Naive thymus-derived CD4-positive, alpha-beta T cell (primary cell): ENCODE data around the gene ROPN1. TPM values are rescaled to one million over a fixed set of nuclear protein-coding genes. Genes with fewer than 3 reads are reported as not detected.
"Not testable (repeated sequence)": the region's sequence is repeated elsewhere in the genome, so short reads cannot be mapped to it uniquely, and the experiment has no call there.

Source experiments
- ATAC-seq: fragments of 150-1000 bp; cut with Tn5 transposase; 2 replicates; pipeline ENCODE4 v1.10.0; 2021; ENCODE audit warnings: mild to moderate bottlenecking, moderate library complexity
- CTCF ChIA-PET: fragments of 350-600 bp; sonication (Branson Sonifier 250); formaldehyde crosslinking; loops from one replicate; lab custom pipeline; 2021; ENCODE audit warnings: antibody characterized with exemption; lab: Charles Lee
- POLR2A ChIA-PET: fragments of 350-600 bp; sonication (Branson Sonifier 250); formaldehyde crosslinking; loops from one replicate; lab custom pipeline; 2021; ENCODE audit warnings: antibody characterized with exemption, inconsistent platforms; lab: Charles Lee
- DNase-seq, 9 donors: peaks; one replicate each; pipeline versions ENCODE4 v3.0.0 to v3.0.0-alpha.2; 2020 to 2022; ENCODE audit warnings: mixed read lengths in 1 of 9
- H3K27ac ChIP-seq: one replicate; pipeline ENCODE4 v1.7.0; 2013; ENCODE audit warnings: mild to moderate bottlenecking, low read depth, low read length, moderate library complexity
- H3K27me3 ChIP-seq, 2 donors: one replicate each; pipeline ENCODE4 v1.7.0; 2013; ENCODE audit warnings: low read length in 2 of 2, mild to moderate bottlenecking in 2 of 2, moderate library complexity in 2 of 2; ENCODE audit not compliant: control insufficient read depth in 2 of 2, insufficient read depth in 2 of 2
- H3K36me3 ChIP-seq, 3 experiments: 1 replicate in 2 of 3; 2 replicates in 1 of 3; pipeline ENCODE4 v1.7.0; 2013; ENCODE audit warnings: low read length in 3 of 3, mild to moderate bottlenecking in 3 of 3, moderate library complexity in 1 of 3; ENCODE audit not compliant: insufficient read depth in 3 of 3, control insufficient read depth in 2 of 3
- H3K4me1 ChIP-seq, 2 donors: one replicate each; pipeline ENCODE4 v1.7.0; 2013; ENCODE audit warnings: low read length in 2 of 2, mild to moderate bottlenecking in 2 of 2, moderate library complexity in 1 of 2; ENCODE audit not compliant: control insufficient read depth in 2 of 2, insufficient read depth in 2 of 2
- H3K4me3 ChIP-seq: 2 replicates; pipeline ENCODE4 v1.7.0; 2013; ENCODE audit warnings: mild to moderate bottlenecking, low read length
- H3K9me3 ChIP-seq, 3 experiments: 1 replicate in 2 of 3; 2 replicates in 1 of 3; pipeline ENCODE4 v1.7.0; 2013; ENCODE audit warnings: low read length in 3 of 3; ENCODE audit not compliant: control insufficient read depth in 2 of 3
- H3K27ac Mint-ChIP-seq, 9 donors: one replicate each; pipeline ENCODE4 v1.8.0; 2020 to 2022; ENCODE audit warnings: mixed read lengths in 9 of 9, mild to moderate bottlenecking in 8 of 9, moderate library complexity in 5 of 9, inconsistent platforms in 2 of 9
- H3K27me3 Mint-ChIP-seq, 5 donors: one replicate each; pipeline ENCODE4 v1.8.0; 2021 to 2022; ENCODE audit warnings: mixed read lengths in 5 of 5, mild to moderate bottlenecking in 1 of 5
- H3K36me3 Mint-ChIP-seq, 5 donors: one replicate each; pipeline ENCODE4 v1.8.0; 2020 to 2022; ENCODE audit warnings: mixed read lengths in 5 of 5, mild to moderate bottlenecking in 3 of 5, inconsistent platforms in 1 of 5
- H3K4me1 Mint-ChIP-seq, 7 donors: one replicate each; pipeline ENCODE4 v1.8.0; 2020 to 2022; ENCODE audit warnings: mixed read lengths in 7 of 7, mild to moderate bottlenecking in 3 of 7, inconsistent platforms in 1 of 7
- H3K4me3 Mint-ChIP-seq, 10 donors: one replicate each; pipeline ENCODE4 v1.8.0; 2020 to 2022; ENCODE audit warnings: mild to moderate bottlenecking in 10 of 10, mixed read lengths in 10 of 10, moderate library complexity in 6 of 10, inconsistent platforms in 2 of 10
- H3K9me3 Mint-ChIP-seq, 11 donors: one replicate each; pipeline ENCODE4 v1.8.0; 2020 to 2022; ENCODE audit warnings: mixed read lengths in 11 of 11, mild to moderate bottlenecking in 4 of 11, inconsistent platforms in 1 of 11, moderate library complexity in 1 of 11
- intact Hi-C, 2 donors: fragments of 100-400 bp; cut with micrococcal nuclease; formaldehyde crosslinking; loops; one replicate each; pipeline ENCODE4 v1.15.1; 2023
- polyA plus RNA-seq, 2 donors: library from polyadenylated mRNA; unstranded; fragments of 300-500 nt; fragmentation: Illumina TruSeq; gene quantifications; one replicate each; pipeline ENCODE4 v1.2.3, GENCODE V29; 2021
- total RNA-seq, 6 experiments: library from RNA in 5 of 6; stranded (reverse) in 5 of 6; gene quantifications; 1 replicate in 5 of 6; 2 replicates in 1 of 6; pipeline ENCODE4 v1.2.3 and lab custom pipeline; 2021 to 2026

The ROPN1 gene
- total and polyA plus RNA-seq, 7 experiments from 2014 or later, result not detected

GRCh38 chr3:124019291-124019690, 27.4 kb upstream of the ROPN1 start:
- no peaks in the 10 kb centered on the region for H3K4me1 Mint-ChIP-seq
- H3K4me1 ChIP-seq, result no peaks in the 10 kb centered on the region
- H3K27me3 ChIP-seq, result peaks cover 0 to 1% of the 10 kb centered on the region in 2 donors
- no peak overlapping the region for H3K27ac ChIP-seq
- no peaks in the 10 kb centered on the region for H3K36me3 ChIP-seq
- no peaks in the 10 kb centered on the region for H3K9me3 ChIP-seq
- H3K36me3 Mint-ChIP-seq, result peaks cover 0 to 7% (median 0%) of the 10 kb centered on the region in 5 donors
- H3K4me3 Mint-ChIP-seq, result no peak overlapping the region
- intact Hi-C loops, result no loop called here
- no peak overlapping the region for H3K4me3 ChIP-seq
- POLR2A ChIA-PET, result no interaction called here
- peaks cover 37 to 59% (median 43%) of the 10 kb centered on the region in 5 donors for H3K27me3 Mint-ChIP-seq
- H3K27ac Mint-ChIP-seq, result no peak overlapping the region
- DNase-seq (no peak), ATAC-seq (no peak)
- CTCF ChIA-PET, result interaction anchor here (0.6 kb wide), 1 partner anchor 541 kb away, joined by 3 read pairs; no protein-coding TSS in a partner anchor
- H3K9me3 Mint-ChIP-seq, result peaks cover 0 to 13% (median 4%) of the 10 kb centered on the region in 11 donors

- H3K9me3 ChIP-seq, H3K4me3 Mint-ChIP-seq, H3K27ac ChIP-seq, POLR2A ChIA-PET, ATAC-seq, H3K4me1 ChIP-seq, H3K36me3 Mint-ChIP-seq, H3K4me1 Mint-ChIP-seq, intact Hi-C loops, H3K36me3 ChIP-seq, H3K4me3 ChIP-seq, DNase-seq, H3K27me3 ChIP-seq, H3K27ac Mint-ChIP-seq: not testable (repeated sequence)
- CTCF ChIA-PET, result interaction anchor here (1.9 kb wide), 1 partner anchor 532 kb away, joined by 4 read pairs; no protein-coding TSS in a partner anchor
- Mint-ChIP-seq H3K27me3 (peaks cover 43 to 59% (median 47%) of the 10 kb centered on the region in 5 donors), H3K9me3 (peaks cover 0 to 13% (median 3%) of the 10 kb centered on the region in 11 donors)
These were observed 25.6 kb upstream of the ROPN1 start for GRCh38 chr3:124017502-124017901.

- CTCF ChIA-PET, result interaction anchor here (1.9 kb wide), 1 partner anchor 533 kb away, joined by 4 read pairs; no protein-coding TSS in a partner anchor
- H3K4me3 ChIP-seq, H3K27ac Mint-ChIP-seq, H3K36me3 ChIP-seq, ATAC-seq, H3K27me3 ChIP-seq, DNase-seq, H3K4me3 Mint-ChIP-seq, H3K36me3 Mint-ChIP-seq, POLR2A ChIA-PET, H3K9me3 ChIP-seq, H3K4me1 Mint-ChIP-seq, H3K27ac ChIP-seq, H3K4me1 ChIP-seq: not testable (repeated sequence)
- intact Hi-C loops, result loop anchor here in 1 of 2 donors (1.0 kb wide), 1 partner anchor 63 kb away; no protein-coding TSS in a partner anchor
- H3K27me3 Mint-ChIP-seq, result peaks cover 43 to 62% (median 51%) of the 10 kb centered on the region in 5 donors
- peaks cover 0 to 13% (median 3%) of the 10 kb centered on the region in 11 donors for H3K9me3 Mint-ChIP-seq
These were observed 24.6 kb upstream of the ROPN1 start for GRCh38 chr3:124016483-124016882.

- Mint-ChIP-seq H3K4me3 (no peak overlapping the region), H3K27me3 (peaks cover 43 to 53% (median 52%) of the 10 kb centered on the region in 5 donors), H3K9me3 (peaks cover 0 to 4% (median 0%) of the 10 kb centered on the region in 11 donors), H3K36me3 (no peaks in the 10 kb centered on the region), H3K4me1 (no peaks in the 10 kb centered on the region), H3K27ac (no peak overlapping the region)
- Histone ChIP-seq H3K27me3 (peaks cover 0 to 3% of the 10 kb centered on the region in 2 donors), H3K4me1 (no peaks in the 10 kb centered on the region), H3K4me3 (no peak overlapping the region), H3K36me3 (no peaks in the 10 kb centered on the region), H3K9me3 (no peaks in the 10 kb centered on the region), H3K27ac (no peak overlapping the region)
- ChIA-PET CTCF (no interaction called here), POLR2A (no interaction called here)
- intact Hi-C loops, result no loop called here
- ATAC-seq (no peak), DNase-seq (no peak)
These were observed 22.5 kb upstream of the ROPN1 start for GRCh38 chr3:124014366-124014942.

- H3K4me1 Mint-ChIP-seq, CTCF ChIA-PET, intact Hi-C loops, H3K27ac ChIP-seq, H3K4me1 ChIP-seq, H3K27ac Mint-ChIP-seq, H3K36me3 Mint-ChIP-seq, H3K9me3 Mint-ChIP-seq, H3K27me3 ChIP-seq, H3K36me3 ChIP-seq, ATAC-seq, H3K4me3 ChIP-seq, H3K9me3 ChIP-seq, POLR2A ChIA-PET, H3K4me3 Mint-ChIP-seq, DNase-seq: not testable (repeated sequence)
- peaks cover 45 to 64% (median 57%) of the 10 kb centered on the region in 5 donors for H3K27me3 Mint-ChIP-seq
These were observed 16.4 kb upstream of the ROPN1 start for GRCh38 chr3:124008321-124008720.

GRCh38 chr3:124007186-124007585, 15.3 kb upstream of the ROPN1 start:
- Mint-ChIP-seq H3K27ac (no peak overlapping the region), H3K9me3 (peaks cover 0 to 2% (median 0%) of the 10 kb centered on the region in 11 donors), H3K4me1 (peaks cover 0 to 2% (median 0%) of the 10 kb centered on the region in 7 donors), H3K4me3 (no peak overlapping the region), H3K36me3 (no peaks in the 10 kb centered on the region), H3K27me3 (peaks cover 44 to 72% (median 57%) of the 10 kb centered on the region in 5 donors)
- intact Hi-C loops, result no loop called here
- H3K4me3 ChIP-seq, result no peak overlapping the region
- DNase-seq (no peak), ATAC-seq (no peak)
- H3K9me3 ChIP-seq, result no peaks in the 10 kb centered on the region
- no peaks in the 10 kb centered on the region for H3K36me3 ChIP-seq
- H3K27me3 ChIP-seq, result peaks cover 0 to 5% of the 10 kb centered on the region in 2 donors
- POLR2A ChIA-PET, result no interaction called here
- H3K4me1 ChIP-seq, result no peaks in the 10 kb centered on the region
- H3K27ac ChIP-seq, result no peak overlapping the region
- CTCF ChIA-PET, result no interaction called here
